WTC11 (cell line): ENCODE measurements around the gene ZMYND15.

Experiments
- CREM ChIP-seq: sonication (generic); formaldehyde crosslinking; IDR thresholded peaks from 2 replicates; pipeline ENCODE4 v1.8.1; 2022; ENCODE audit warnings: mild to moderate bottlenecking, missing genetic modification reagents, moderate library complexity
- HMGXB4 ChIP-seq: sonication (generic); formaldehyde crosslinking; IDR thresholded peaks from 2 replicates; pipeline ENCODE4 v1.8.1; 2023; ENCODE audit warnings: mild to moderate bottlenecking, moderate library complexity, missing genetic modification reagents
- JUN ChIP-seq: sonication (generic); formaldehyde crosslinking; IDR thresholded peaks from 2 replicates; pipeline ENCODE4 v1.8.0; 2023; ENCODE audit warnings: mild to moderate bottlenecking, missing genetic modification reagents
- MAX ChIP-seq: sonication (generic); formaldehyde crosslinking; IDR thresholded peaks from 2 replicates; pipeline ENCODE4 v1.8.0; 2022; ENCODE audit warnings: mild to moderate bottlenecking, missing genetic modification reagents
- RELA ChIP-seq: sonication (generic); formaldehyde crosslinking; IDR thresholded peaks from 2 replicates; pipeline ENCODE4 v1.8.1; 2022; ENCODE audit warnings: missing genetic modification reagents, mild to moderate bottlenecking, borderline replicate concordance
- SP1 ChIP-seq: sonication (generic); formaldehyde crosslinking; conservative IDR thresholded peaks from 2 replicates; pipeline ENCODE4 v1.8.1; 2022; ENCODE audit warnings: missing genetic modification reagents
- TCF7 ChIP-seq: sonication (generic); formaldehyde crosslinking; IDR thresholded peaks from 2 replicates; pipeline ENCODE4 v1.8.0; 2022; ENCODE audit warnings: mild to moderate bottlenecking, low read depth, missing genetic modification reagents, moderate library complexity
- ZNF232 ChIP-seq: sonication (generic); formaldehyde crosslinking; IDR thresholded peaks from 2 replicates; pipeline ENCODE4 v1.8.0; 2022; ENCODE audit warnings: mild to moderate bottlenecking, missing genetic modification reagents
- TF ChIP-seq, protein P1 (sequence below): fragments of 200-600 bp; IDR thresholded peaks from 2 replicates; pipeline ENCODE4 v1.8.0; 2022; ENCODE audit warnings: antibody characterized with exemption
- TF ChIP-seq, protein P2 (sequence below): sonication (generic); formaldehyde crosslinking; IDR thresholded peaks from 2 replicates; pipeline ENCODE4 v1.8.0; 2023; ENCODE audit warnings: missing genetic modification reagents

GRCh38 chr17:4725646-4726310, 13.9 kb upstream of the ZMYND15 start:
- TF ChIP-seq TCF7 (CRISPR knock-in tag) (no peak), JUN (CRISPR knock-in tag) (no peak), HMGXB4 (CRISPR knock-in tag) (no peak), MAX (CRISPR knock-in tag) (no peak), CREM (no peak), RELA (CRISPR knock-in tag) (no peak), ZNF232 (CRISPR knock-in tag) (no peak), SP1 (no peak)
- TF ChIP-seq, protein P1, sequence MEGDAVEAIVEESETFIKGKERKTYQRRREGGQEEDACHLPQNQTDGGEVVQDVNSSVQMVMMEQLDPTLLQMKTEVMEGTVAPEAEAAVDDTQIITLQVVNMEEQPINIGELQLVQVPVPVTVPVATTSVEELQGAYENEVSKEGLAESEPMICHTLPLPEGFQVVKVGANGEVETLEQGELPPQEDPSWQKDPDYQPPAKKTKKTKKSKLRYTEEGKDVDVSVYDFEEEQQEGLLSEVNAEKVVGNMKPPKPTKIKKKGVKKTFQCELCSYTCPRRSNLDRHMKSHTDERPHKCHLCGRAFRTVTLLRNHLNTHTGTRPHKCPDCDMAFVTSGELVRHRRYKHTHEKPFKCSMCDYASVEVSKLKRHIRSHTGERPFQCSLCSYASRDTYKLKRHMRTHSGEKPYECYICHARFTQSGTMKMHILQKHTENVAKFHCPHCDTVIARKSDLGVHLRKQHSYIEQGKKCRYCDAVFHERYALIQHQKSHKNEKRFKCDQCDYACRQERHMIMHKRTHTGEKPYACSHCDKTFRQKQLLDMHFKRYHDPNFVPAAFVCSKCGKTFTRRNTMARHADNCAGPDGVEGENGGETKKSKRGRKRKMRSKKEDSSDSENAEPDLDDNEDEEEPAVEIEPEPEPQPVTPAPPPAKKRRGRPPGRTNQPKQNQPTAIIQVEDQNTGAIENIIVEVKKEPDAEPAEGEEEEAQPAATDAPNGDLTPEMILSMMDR = no peak
- TF ChIP-seq, protein P2, sequence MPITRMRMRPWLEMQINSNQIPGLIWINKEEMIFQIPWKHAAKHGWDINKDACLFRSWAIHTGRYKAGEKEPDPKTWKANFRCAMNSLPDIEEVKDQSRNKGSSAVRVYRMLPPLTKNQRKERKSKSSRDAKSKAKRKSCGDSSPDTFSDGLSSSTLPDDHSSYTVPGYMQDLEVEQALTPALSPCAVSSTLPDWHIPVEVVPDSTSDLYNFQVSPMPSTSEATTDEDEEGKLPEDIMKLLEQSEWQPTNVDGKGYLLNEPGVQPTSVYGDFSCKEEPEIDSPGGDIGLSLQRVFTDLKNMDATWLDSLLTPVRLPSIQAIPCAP (CRISPR knock-in tag) = no peak
